Ramos (cell line): ENCODE data around the gene RBFOX1.

ENCODE experiments used
- in situ Hi-C: fragments of 300-500 bp; cut with MboI; formaldehyde crosslinking; loops from one replicate; pipeline ENCODE4 v1.14.3; 2022; ENCODE audit warnings: low sequenced_read_pairs; ENCODE audit not compliant: unreplicated experiment

RBFOX1 gene

DNA sequence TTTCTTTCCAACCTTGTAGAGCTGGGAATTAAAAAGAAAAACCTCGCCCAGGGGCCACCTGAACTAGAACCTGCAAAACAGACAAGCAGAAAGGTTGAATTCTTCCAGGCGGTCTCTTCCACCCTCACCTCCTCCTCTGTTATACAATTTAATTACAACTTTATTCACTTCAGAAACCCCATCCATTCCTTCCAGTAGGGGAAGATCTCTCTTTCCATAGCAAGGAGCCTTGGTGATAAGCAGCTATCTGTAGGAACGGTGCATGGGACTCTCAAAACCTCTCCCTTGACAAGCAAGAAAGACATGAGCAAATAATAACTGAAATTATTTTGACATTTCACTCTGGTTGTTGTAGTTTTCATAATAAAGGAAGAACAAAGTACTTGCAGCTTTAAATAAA is 176.0 kb downstream of the RBFOX1 start:
- in situ Hi-C loops = no loop called here

GRCh38 chr16:7509963-7510601 is 177.4 kb downstream of the RBFOX1 start:
- in situ Hi-C loops = no loop called here

- in situ Hi-C loops = no loop called here
Measured at GRCh38 chr16:7511549-7512260, 179.1 kb downstream of the RBFOX1 start.

DNA sequence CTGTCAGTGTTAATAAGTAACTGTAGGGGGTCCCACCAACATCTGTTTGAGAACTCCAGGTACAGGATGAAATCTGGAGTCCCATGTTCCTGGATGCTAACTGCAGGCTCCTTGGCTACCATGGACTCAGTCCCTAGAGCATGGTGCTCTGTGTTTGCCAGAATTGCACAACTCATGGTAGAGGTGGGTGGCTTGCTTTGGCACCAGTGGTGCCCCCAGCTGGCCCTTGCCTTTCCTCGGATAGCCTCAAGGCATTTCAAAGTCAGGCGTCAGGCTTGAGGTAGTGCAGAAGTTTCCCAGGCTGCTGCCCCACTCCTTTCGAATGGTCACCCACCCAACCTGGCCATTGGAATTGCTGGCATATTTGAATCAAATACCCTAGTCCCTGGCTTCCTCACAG is 179.9 kb downstream of the RBFOX1 start:
- in situ Hi-C loops = no loop called here

DNA sequence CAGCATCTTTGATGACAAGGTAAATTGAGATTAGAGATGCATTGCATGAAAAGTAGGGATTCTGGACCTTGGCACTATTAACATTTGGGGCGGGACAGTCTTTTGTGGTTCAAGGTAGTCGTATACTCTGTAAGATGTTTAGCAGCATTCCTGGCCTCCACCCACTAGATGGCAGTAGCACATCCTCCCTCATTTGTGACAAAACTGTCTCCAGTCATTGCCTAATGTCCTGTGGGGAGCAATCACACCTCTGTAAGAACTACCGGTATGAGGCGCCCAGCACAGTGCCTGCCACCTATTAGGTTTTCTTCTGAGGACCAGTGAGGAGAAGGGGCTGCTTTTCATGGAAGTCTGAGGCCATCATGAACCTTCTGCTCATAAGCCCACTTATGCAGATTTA is 180.8 kb downstream of the RBFOX1 start:
- in situ Hi-C loops = no loop called here

DNA sequence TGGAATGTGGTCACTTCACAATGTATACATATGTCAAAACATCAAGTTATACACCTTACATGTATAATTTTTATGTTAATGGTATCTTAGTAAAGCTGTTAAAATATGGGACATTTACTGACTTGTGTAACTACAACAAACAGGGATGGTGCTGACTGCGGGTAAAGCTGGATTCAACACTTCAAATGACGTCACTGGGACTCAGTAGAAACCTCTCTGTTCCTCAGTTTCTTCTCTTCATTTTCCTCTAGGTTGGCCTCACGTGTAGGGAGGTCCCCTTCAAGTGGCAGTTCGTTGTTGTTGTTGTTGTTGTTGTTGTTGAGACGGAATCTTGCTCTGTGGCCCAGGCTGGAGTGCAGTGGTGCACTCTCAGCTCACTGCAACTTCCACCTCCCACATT is 182.9 kb downstream of the RBFOX1 start:
- in situ Hi-C loops = no loop called here

- in situ Hi-C loops = no loop called here
Measured at GRCh38 chr16:7517496-7517895, 184.9 kb downstream of the RBFOX1 start.

DNA sequence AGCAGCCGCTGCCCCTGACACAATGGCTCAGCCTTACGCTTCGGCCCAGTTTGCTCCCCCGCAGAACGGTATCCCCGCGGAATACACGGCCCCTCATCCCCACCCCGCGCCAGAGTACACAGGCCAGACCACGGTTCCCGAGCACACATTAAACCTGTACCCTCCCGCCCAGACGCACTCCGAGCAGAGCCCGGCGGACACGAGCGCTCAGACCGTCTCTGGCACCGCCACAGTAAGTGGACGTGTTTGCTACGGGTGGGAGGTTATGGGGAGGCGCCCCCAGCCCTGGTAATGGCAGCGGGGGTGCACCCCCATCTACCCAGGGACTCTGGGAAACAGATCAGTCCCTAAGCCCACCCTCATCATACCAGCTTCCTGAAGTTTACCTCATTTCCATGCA is 185.5 kb downstream of the RBFOX1 start:
- in situ Hi-C loops = no loop called here

- in situ Hi-C loops = no loop called here
Measured at GRCh38 chr16:7521834-7522233, 189.2 kb downstream of the RBFOX1 start.

DNA sequence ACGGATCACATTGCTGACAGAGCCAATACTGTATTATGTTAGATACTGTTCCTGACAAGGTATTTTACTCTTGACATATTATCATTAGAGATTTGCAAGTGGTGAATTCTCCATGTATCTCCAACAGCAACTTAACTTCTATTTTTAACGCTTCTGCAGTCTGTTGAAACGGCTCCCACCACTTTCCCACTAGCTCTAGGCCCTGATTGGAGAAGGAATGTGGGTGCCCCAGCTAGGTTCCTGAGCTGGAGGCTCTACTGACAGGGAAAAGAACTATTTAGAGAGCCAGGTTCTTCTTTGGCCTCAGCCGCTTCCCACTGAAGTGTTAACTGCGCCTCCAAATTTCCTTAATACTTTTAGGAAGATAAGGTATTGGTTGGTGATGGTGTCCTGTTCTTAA is 191.8 kb downstream of the RBFOX1 start:
- in situ Hi-C loops = no loop called here

DNA sequence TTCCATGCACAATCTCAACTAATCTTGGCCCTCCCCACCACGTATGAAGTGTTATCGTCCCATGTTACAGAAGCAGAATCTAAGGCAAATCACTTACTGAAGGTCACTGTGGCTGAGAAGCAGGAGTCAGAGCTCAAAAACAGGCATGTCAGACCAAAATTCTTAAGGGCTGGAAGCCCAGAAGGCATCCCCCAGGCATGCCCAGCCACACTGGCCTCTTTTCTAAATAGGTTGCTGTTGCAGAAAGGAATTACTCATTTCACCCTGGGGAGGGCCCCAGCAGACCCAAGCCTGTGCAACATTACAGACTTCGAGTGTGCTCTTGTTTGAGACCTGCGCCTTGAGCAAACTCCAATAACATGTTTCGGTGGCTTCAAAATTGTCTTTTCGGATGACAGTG is 194.1 kb downstream of the RBFOX1 start:
- in situ Hi-C loops = no loop called here

- in situ Hi-C loops = no loop called here
Measured at GRCh38 chr16:7532534-7532933, 199.9 kb downstream of the RBFOX1 start.

DNA sequence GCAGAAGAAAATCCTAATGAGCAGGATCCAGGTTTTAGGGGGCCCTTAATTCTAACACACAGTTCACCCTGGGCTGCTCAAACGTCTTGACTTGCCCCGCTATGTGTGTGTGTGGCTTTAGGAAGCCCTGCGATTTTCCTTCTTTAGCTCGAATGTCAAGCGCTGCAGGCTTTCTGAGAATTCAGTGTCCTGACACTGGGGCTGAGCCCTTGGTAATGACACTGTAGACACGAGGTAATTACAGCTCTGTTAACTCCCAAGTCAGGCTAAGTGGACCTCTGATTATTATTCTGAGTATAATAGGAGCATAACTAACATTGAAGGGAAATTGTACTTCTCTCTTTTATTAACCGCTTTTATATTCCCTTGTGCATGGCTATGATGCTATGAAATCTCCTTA is 202.1 kb downstream of the RBFOX1 start:
- in situ Hi-C loops = no loop called here

DNA sequence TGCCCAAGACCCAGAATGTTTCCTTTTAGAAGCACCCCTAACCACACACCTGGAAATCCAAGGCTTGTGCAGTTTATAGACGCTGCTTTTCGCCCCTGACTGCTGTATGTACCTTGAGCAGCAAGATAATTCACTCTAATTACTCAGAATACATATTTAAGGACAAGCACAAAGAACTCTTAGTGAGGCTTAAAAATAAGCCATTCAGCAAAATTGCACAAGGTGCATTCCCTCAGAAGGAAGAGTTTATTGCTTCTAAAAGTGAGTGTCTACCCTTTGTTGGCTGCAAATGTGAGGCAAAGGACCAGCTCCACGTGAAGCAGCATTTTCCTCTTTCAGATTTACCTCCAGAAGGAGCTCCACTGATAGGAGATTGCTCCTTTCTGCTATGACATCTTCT is 208.4 kb downstream of the RBFOX1 start:
- in situ Hi-C loops = no loop called here

DNA sequence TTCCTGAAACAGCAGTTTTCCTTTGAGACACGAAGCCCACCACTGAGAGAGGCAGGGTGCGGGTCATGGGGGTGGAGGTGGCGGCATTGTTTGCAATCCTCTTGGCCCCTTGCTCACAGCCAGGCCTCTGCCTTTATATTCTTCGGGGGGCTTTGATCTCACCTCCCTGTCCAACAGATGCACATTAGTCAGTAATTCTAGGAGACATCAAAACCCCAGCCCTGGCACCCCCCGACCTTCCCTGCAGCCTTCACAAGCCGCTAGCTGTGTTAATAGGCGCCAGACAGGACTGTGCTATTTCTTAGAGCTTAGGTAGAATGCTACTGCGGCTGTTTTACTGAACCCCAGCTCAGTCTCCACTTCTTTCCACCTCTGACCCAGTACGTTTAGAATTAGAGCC is 212.6 kb downstream of the RBFOX1 start:
- in situ Hi-C loops = no loop called here

- in situ Hi-C loops = no loop called here
Measured at GRCh38 chr16:7546948-7547347, 214.3 kb downstream of the RBFOX1 start.

- in situ Hi-C loops = no loop called here
Measured at GRCh38 chr16:7547736-7548135, 215.1 kb downstream of the RBFOX1 start.

DNA sequence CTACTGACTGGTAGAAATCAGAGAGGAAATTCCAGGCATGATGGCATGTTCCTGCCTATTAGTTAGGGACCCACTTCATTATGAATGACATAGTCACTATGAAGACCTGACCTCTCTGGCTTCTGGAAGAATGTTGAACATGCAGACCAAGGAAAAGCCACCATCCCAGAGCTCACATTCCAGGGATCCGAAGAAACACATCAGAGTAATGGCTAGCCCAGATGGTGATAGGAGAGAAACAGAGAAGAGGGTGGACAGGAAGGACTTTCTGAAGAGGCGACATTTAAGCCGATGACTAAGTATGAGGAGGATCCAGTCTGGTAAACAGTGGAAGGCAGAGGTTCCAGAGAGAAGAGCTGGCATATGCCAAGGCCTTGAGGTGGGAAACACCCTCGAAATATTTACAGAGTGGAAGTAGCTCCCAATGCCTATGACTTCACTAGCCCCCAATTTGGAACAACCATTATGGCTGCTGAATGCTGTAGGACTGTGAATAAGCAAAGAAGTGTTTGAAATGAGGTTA is 216.2 kb downstream of the RBFOX1 start:
- in situ Hi-C loops = no loop called here

- in situ Hi-C loops = no loop called here
Measured at GRCh38 chr16:7550096-7550495, 217.5 kb downstream of the RBFOX1 start.

DNA sequence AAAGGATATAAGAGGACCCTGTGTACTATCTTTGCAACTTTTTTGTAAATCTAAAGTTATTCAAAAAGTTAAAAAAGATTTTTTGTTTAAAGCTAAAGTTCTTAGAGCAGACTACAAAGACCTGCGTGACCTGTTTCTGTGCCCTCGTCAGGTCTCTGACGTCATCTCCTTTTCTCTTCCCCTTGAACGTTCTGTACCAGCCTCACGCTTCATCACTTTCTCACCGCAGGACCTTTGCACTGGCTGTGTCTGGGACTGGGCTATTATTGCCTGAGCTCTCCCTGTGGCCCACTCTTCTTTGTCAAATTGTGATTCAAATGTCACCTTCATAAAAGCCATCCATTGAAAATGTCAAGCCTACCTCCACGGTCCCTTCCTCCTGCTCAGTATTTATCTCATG is 222.8 kb downstream of the RBFOX1 start:
- in situ Hi-C loops = no loop called here

DNA sequence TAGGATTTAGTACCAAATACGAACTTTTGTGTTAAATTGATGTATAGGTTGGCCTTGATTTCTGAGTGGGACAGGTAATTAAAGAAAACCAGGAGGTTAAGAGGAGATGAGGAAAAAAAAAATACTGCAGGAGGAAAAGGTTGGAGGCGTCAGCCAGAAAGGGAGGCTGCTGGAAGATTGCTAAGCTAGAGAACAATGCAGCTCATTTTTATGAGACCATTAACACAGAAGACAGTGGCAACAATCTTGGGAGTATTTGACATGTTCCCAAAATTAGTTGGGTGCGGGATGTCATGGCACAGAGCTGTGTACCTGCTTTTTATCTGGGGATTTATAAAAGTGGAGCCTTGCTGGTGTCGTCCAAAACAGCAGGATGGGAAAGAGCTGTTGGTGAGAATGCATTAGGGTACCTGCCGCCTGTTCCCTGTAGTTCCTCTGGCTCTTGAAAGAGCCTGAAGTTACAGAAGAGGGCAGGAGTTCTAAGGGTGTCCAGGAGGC is 229.3 kb downstream of the RBFOX1 start:
- in situ Hi-C loops = no loop called here

DNA sequence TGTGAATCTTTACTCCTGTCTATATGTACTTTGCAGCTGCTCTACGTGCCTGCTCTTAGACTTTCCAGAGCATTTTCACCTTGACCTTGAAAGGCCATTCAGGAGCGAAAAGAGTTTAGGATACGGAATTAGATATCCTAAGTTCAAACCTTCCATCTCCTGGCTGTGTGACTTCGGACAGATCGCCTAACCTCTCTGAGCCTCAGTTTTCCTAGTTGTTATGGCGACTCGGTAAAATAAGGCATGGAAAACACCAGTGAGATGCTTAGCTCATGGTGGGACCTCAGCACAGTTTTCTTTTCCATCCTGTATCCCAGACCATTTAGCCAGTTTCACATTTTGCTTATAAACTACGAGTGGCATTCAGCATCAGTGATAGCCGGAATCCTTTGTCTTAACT is 233.7 kb downstream of the RBFOX1 start:
- in situ Hi-C loops = no loop called here
